ENCODE results near the gene HERC6.
"Not testable (repeated sequence)": the region's sequence is repeated elsewhere in the genome, so short reads cannot be mapped to it uniquely, and the experiment has no call there.

Gene HERC6

GRCh38 chr4:88415982-88416381 lies 37.3 kb downstream of the HERC6 start:
- TF ChIP-seq CTCF (conservative IDR thresholded peaks at IDR 0.05; ENCODE audit: low read depth, low read length): no peak
- DNase-seq (ENCODE audit: low read depth): no peak
- no peak overlapping the region for H3K4me3 ChIP-seq (ENCODE audit: low read length)

- no peak overlapping the region for H3K4me3 ChIP-seq (ENCODE audit: low read length)
- no peak for TF ChIP-seq CTCF (conservative IDR thresholded peaks at IDR 0.05; ENCODE audit: low read depth, low read length)
- no peak for DNase-seq (ENCODE audit: low read depth)
Measured at GRCh38 chr4:88418411-88418810, 39.8 kb downstream of the HERC6 start.

DNA sequence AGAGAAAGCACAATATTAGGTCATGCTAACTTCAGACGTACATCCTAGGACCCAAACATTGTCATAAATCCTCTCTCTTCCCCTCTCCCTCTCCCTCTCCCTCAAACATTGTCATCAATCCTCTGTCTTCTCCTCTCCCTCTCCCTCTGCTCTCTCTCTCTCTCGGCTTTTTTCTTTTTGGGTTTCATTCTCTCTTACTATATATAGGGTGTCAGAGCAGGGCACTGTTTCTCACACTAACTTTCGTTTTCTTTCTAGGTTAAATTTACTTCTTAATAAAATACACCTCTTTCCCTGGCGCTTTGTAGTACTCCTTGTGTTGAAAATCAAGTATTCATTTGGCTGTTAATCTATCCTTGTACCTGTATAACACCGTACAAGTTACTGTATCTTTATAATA lies 41.2 kb downstream of the HERC6 start:
- TF ChIP-seq CTCF (conservative IDR thresholded peaks at IDR 0.05; ENCODE audit: low read depth, low read length): no peak
- H3K4me3 ChIP-seq (ENCODE audit: low read length): no peak overlapping the region
- no peak for DNase-seq (ENCODE audit: low read depth)

- DNase-seq (ENCODE audit: low read depth): no peak
- no peak overlapping the region for H3K4me3 ChIP-seq (ENCODE audit: low read length)
- TF ChIP-seq CTCF (conservative IDR thresholded peaks at IDR 0.05; ENCODE audit: low read depth, low read length): no peak
Measured at GRCh38 chr4:88420844-88421243, 42.2 kb downstream of the HERC6 start.

- no peak overlapping the region for H3K4me3 ChIP-seq (ENCODE audit: low read length)
- DNase-seq (ENCODE audit: low read depth): no peak
- no peak for TF ChIP-seq CTCF (conservative IDR thresholded peaks at IDR 0.05; ENCODE audit: low read depth, low read length)
Measured at GRCh38 chr4:88422403-88422802, 43.8 kb downstream of the HERC6 start.

GRCh38 chr4:88429401-88429800 lies 50.7 kb downstream of the HERC6 start:
- no peak for TF ChIP-seq CTCF (conservative IDR thresholded peaks at IDR 0.05; ENCODE audit: low read depth, low read length)
- no peak overlapping the region for H3K4me3 ChIP-seq (ENCODE audit: low read length)
- DNase-seq (ENCODE audit: low read depth): no peak

GRCh38 chr4:88435987-88436693 lies 57.5 kb downstream of the HERC6 start:
- no peak overlapping the region for H3K4me3 ChIP-seq (ENCODE audit: low read length)
- DNase-seq (ENCODE audit: low read depth): no peak
- TF ChIP-seq CTCF (conservative IDR thresholded peaks at IDR 0.05; ENCODE audit: low read depth, low read length): no peak

DNA sequence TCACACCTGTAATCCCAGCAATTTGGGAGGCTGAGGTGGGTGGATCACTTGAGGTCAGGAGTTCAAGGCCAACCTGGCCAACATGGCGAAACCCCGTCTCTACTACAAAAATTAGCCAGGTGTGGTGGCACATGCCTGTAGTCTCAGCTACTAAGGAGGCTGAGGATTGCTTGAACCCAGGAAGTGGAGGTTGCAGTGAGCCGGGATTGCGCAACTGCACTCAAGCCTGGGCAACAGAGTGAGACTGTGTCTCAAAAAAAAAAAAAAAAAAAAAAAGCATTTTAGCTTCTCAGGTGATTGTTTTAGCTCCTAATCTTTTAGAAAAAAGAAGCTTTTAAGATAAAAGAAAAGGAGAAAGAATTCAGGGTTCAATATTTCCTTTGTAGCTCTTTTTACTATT lies 59.2 kb downstream of the HERC6 start:
- H3K4me3 ChIP-seq (ENCODE audit: low read length); DNase-seq (ENCODE audit: low read depth): not testable (repeated sequence)

Data from retinal pigment epithelial cell (primary cell).